IMR-90 (cell line): Measurements from ENCODE around the gene PPP1R2.

Source experiments
- CTCF ChIP-seq: conservative IDR thresholded peaks from 2 replicates; pipeline ENCODE4 v1.5.1; 2012; ENCODE audit warnings: mild to moderate bottlenecking, low read depth, low read length, improper control_type of control experiment
- ELK1 ChIP-seq: fragments of 150-350 bp; IDR thresholded peaks from 2 replicates; pipeline ENCODE4 v1.6.1; 2016; ENCODE audit warnings: low read depth, mild to moderate bottlenecking, low read length, moderate library complexity, borderline replicate concordance
- MXI1 ChIP-seq: IDR thresholded peaks from 2 replicates; pipeline ENCODE4 v1.6.1; 2012; ENCODE audit warnings: low read depth, mild to moderate bottlenecking, low read length, moderate library complexity, borderline replicate concordance
- POLR2A ChIP-seq: IDR thresholded peaks from 2 replicates; pipeline ENCODE4 v1.6.1; 2012; ENCODE audit warnings: mild to moderate bottlenecking, low read depth, low read length
- USF2 ChIP-seq: fragments of 150-350 bp; IDR thresholded peaks from 2 replicates; pipeline ENCODE4 v1.6.1; 2017; ENCODE audit warnings: mild to moderate bottlenecking, antibody characterized with exemption, low read length, low read depth

- TF ChIP-seq CTCF (no peak), MXI1 (no peak), ELK1 (no peak), POLR2A (no peak), USF2 (no peak)
These were observed 75.3 kb downstream of the PPP1R2 start for GRCh38 chr3:195467641-195468390.
